ENCODE measurements around the gene SYT5. TPM values are rescaled to one million over a fixed set of nuclear protein-coding genes. Genes with fewer than 3 reads are reported as not detected.
"Not testable (repeated sequence)": the region's sequence is repeated elsewhere in the genome, so short reads cannot be mapped to it uniquely, and the experiment has no call there.

Gene SYT5
- total RNA-seq, 1 donor = not detected

DNA sequence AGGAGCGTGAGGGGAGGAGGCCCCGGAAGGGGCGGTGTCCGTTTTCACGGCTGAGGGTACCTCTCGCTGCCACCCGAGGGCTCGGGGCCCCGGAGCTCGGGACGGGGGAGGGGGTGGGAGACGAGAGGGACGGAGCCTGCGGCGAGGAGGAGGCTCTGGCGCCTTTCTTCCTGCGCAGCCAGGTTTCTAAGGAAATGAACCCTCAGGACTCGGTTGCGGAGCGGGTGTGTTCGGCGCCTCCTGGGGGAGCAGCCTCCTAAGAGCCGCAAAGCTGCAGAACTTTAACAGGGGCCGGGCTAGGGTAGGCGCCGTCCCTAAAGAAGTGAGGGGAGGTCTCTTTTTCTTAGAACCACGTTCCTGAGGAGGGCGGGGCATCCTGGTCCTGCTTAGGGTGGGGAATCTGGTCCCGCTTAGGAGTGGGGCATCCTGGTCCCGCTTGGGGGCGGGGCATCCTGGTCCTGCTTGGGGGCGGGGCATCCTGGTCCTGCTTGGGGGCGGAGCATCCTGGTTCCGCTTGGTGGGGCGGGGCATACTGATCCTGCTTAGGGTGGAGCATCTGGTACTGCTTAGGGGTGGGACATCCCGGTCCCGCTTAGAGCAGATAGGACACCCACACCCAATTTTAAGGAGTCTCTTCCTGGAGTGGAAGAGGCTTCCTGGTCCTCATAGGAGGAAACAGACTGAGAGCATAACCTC is 6.2 kb downstream of the SYT5 start:
- peak overlapping the region; percentile 85 for H2AFZ ChIP-seq (ENCODE audit: low read length)
- peaks cover 9% of the 10 kb centered on the region for H3K4me1 ChIP-seq (ENCODE audit: insufficient read depth, low read length)
- H4K20me1 ChIP-seq (ENCODE audit: insufficient read depth, low read length) = peaks cover 2% of the 10 kb centered on the region
- H3K27me3 ChIP-seq (ENCODE audit: insufficient read depth, low read length) = peaks cover 2% of the 10 kb centered on the region
- TF ChIP-seq, protein P1, sequence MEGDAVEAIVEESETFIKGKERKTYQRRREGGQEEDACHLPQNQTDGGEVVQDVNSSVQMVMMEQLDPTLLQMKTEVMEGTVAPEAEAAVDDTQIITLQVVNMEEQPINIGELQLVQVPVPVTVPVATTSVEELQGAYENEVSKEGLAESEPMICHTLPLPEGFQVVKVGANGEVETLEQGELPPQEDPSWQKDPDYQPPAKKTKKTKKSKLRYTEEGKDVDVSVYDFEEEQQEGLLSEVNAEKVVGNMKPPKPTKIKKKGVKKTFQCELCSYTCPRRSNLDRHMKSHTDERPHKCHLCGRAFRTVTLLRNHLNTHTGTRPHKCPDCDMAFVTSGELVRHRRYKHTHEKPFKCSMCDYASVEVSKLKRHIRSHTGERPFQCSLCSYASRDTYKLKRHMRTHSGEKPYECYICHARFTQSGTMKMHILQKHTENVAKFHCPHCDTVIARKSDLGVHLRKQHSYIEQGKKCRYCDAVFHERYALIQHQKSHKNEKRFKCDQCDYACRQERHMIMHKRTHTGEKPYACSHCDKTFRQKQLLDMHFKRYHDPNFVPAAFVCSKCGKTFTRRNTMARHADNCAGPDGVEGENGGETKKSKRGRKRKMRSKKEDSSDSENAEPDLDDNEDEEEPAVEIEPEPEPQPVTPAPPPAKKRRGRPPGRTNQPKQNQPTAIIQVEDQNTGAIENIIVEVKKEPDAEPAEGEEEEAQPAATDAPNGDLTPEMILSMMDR (IDR thresholded peaks at IDR 0.05; ENCODE audit: extremely low read depth, low read depth, low read length) = no peak
- peak overlapping the region; percentile 89 for H3K4me2 ChIP-seq (ENCODE audit: insufficient read depth, low read length)
- no peak overlapping the region for H3K27ac ChIP-seq (ENCODE audit: low read depth, low read length)
- no peaks in the 10 kb centered on the region for H3K79me2 ChIP-seq (ENCODE audit: insufficient read depth, low read length)
- no peaks in the 10 kb centered on the region for H3K36me3 ChIP-seq (ENCODE audit: insufficient read depth, low read length)
- no peaks in the 10 kb centered on the region for H3K9me3 ChIP-seq (ENCODE audit: low read depth, low read length)
- peak; percentile 99 for DNase-seq (ENCODE audit: insufficient read length, low spot score, missing footprints)
- H3K4me3 ChIP-seq (ENCODE audit: insufficient read depth, low read length) = peak overlapping the region; percentile 80

DNA sequence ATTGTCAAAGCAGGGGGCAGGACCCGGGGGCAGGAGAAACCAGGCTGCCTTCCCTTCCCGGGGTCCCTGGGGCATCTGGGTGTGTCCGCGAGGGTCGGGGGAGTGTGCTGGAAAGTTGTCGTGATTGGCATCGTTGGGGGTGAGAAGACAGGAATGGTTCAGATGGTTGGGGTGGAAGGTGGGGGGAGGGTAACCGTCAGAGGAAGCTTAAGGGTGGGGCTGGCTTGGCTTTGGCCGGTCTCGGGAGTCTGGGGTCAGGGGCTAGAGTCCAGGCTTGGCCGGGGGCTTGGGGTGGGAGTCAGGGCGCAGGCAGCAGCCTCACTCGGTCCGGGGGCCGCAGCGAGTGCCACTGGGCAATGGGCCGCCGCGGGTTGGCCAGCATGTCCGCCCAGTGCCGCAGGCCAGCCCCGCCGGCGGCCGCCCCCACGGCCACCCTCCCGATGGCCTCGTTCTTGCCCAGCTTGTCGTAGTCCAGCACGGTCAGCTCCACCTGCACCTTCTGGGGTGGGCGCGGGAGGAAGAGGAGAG is 6.8 kb downstream of the SYT5 start:
- H2AFZ ChIP-seq (ENCODE audit: low read length) = peak overlapping the region; percentile 88
- H4K20me1 ChIP-seq (ENCODE audit: insufficient read depth, low read length) = peaks cover 2% of the 10 kb centered on the region
- H3K4me2 ChIP-seq (ENCODE audit: insufficient read depth, low read length) = peak overlapping the region; percentile 89
- peaks cover 9% of the 10 kb centered on the region for H3K4me1 ChIP-seq (ENCODE audit: insufficient read depth, low read length)
- peak overlapping the region; percentile 80 for H3K4me3 ChIP-seq (ENCODE audit: insufficient read depth, low read length)
- no peaks in the 10 kb centered on the region for H3K36me3 ChIP-seq (ENCODE audit: insufficient read depth, low read length)
- peaks cover 2% of the 10 kb centered on the region for H3K27me3 ChIP-seq (ENCODE audit: insufficient read depth, low read length)
- TF ChIP-seq, protein P1 (IDR thresholded peaks at IDR 0.05; ENCODE audit: extremely low read depth, low read depth, low read length) = no peak
- no peaks in the 10 kb centered on the region for H3K9me3 ChIP-seq (ENCODE audit: low read depth, low read length)
- no peaks in the 10 kb centered on the region for H3K79me2 ChIP-seq (ENCODE audit: insufficient read depth, low read length)
- peak; percentile 92 for DNase-seq (ENCODE audit: insufficient read length, low spot score, missing footprints)
- H3K27ac ChIP-seq (ENCODE audit: low read depth, low read length) = peak overlapping the region; percentile 56

DNA sequence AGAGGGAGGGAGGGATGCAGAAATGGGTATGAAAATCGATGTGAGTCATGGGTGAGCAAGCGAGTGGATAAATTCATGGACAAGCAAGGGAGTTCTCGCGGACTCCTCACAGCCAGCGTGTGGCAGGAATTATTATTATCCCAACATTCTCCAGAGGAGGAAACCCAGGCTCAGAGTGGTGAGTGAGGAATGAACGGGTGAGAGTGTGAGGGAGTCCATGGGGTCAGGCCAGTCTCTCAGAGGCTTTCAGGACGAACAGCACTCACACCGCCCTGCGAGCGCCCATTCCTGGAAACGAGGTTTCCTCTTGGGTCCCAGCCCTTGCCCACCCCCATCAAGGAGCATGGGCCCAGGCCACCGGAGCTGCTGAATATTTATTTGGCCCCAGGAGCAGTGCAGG is 7.3 kb downstream of the SYT5 start:
- H2AFZ ChIP-seq (ENCODE audit: low read length) = peak overlapping the region; percentile 88
- peak overlapping the region; percentile 89 for H3K4me2 ChIP-seq (ENCODE audit: insufficient read depth, low read length)
- peaks cover 2% of the 10 kb centered on the region for H4K20me1 ChIP-seq (ENCODE audit: insufficient read depth, low read length)
- no peaks in the 10 kb centered on the region for H3K36me3 ChIP-seq (ENCODE audit: insufficient read depth, low read length)
- TF ChIP-seq, protein P1 (IDR thresholded peaks at IDR 0.05; ENCODE audit: extremely low read depth, low read depth, low read length) = no peak
- no peaks in the 10 kb centered on the region for H3K9me3 ChIP-seq (ENCODE audit: low read depth, low read length)
- DNase-seq (ENCODE audit: insufficient read length, low spot score, missing footprints) = peak; percentile 98
- H3K4me3 ChIP-seq (ENCODE audit: insufficient read depth, low read length) = peak overlapping the region; percentile 80
- peaks cover 9% of the 10 kb centered on the region for H3K4me1 ChIP-seq (ENCODE audit: insufficient read depth, low read length)
- H3K27ac ChIP-seq (ENCODE audit: low read depth, low read length) = peak overlapping the region; percentile 56
- peaks cover 2% of the 10 kb centered on the region for H3K27me3 ChIP-seq (ENCODE audit: insufficient read depth, low read length)
- no peaks in the 10 kb centered on the region for H3K79me2 ChIP-seq (ENCODE audit: insufficient read depth, low read length)

DNA sequence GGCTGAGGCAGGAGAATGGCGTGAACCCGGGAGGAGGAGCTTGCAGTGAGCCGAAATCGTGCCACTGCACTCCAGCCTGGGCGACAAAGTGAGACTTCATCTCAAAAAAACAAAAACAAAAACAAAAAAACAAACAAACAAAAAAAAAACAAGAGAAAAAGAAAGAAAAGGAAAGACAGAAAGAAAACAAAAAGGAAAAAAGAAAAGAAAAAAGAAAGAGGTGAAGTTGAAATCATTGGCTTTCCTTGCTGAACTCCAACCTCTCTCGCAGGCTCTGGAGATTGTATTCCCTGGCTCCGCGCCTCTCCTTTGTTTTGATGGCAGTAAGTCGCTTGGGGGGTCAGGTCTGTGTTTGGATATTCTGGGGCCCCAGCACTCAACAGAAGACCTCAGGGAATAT is 7.8 kb downstream of the SYT5 start:
- H3K9me3 ChIP-seq (ENCODE audit: low read depth, low read length); DNase-seq (ENCODE audit: insufficient read length, low spot score, missing footprints); H3K4me1 ChIP-seq (ENCODE audit: insufficient read depth, low read length); H3K36me3 ChIP-seq (ENCODE audit: insufficient read depth, low read length); H4K20me1 ChIP-seq (ENCODE audit: insufficient read depth, low read length); H3K79me2 ChIP-seq (ENCODE audit: insufficient read depth, low read length); H3K27me3 ChIP-seq (ENCODE audit: insufficient read depth, low read length): not testable (repeated sequence)
- peak overlapping the region; percentile 89 for H3K4me2 ChIP-seq (ENCODE audit: insufficient read depth, low read length)
- peak overlapping the region; percentile 56 for H3K27ac ChIP-seq (ENCODE audit: low read depth, low read length)
- H2AFZ ChIP-seq (ENCODE audit: low read length) = peak overlapping the region; percentile 88
- H3K4me3 ChIP-seq (ENCODE audit: insufficient read depth, low read length) = peak overlapping the region; percentile 80
